Neural cell (in vitro differentiated cells): Measurements from ENCODE around the gene NPEPPS.

Experiments used
- CTCF ChIP-seq: fragments of 450-650 bp; IDR thresholded peaks from 2 replicates; pipeline ENCODE4 v1.5.1; 2014; ENCODE audit warnings: antibody characterized with exemption, mild to moderate bottlenecking, moderate library complexity; ENCODE audit not compliant: poor library complexity, severe bottlenecking
- EP300 ChIP-seq: fragments of 450-650 bp; conservative IDR thresholded peaks from 2 replicates; pipeline ENCODE4 v1.6.1; 2014; ENCODE audit warnings: antibody characterized with exemption, mild to moderate bottlenecking, moderate library complexity; ENCODE audit not compliant: poor library complexity, severe bottlenecking
- MXI1 ChIP-seq: fragments of 450-650 bp; conservative IDR thresholded peaks from 2 replicates; pipeline ENCODE4 v1.6.1; 2014; ENCODE audit warnings: antibody characterized with exemption, mild to moderate bottlenecking; ENCODE audit not compliant: poor library complexity, severe bottlenecking
- POLR2AphosphoS5 ChIP-seq: IDR thresholded peaks from 2 replicates; pipeline ENCODE4 v1.6.1; 2012
- TF ChIP-seq, protein P1 (sequence below): IDR thresholded peaks from 2 replicates; pipeline ENCODE4 v1.6.1; 2012; ENCODE audit warnings: borderline replicate concordance

GRCh38 chr17:47651704-47652103, 120.8 kb downstream of the NPEPPS start:
- TF ChIP-seq CTCF (no peak), MXI1 (no peak), POLR2AphosphoS5 (no peak), EP300 (no peak)
- TF ChIP-seq, protein P1, sequence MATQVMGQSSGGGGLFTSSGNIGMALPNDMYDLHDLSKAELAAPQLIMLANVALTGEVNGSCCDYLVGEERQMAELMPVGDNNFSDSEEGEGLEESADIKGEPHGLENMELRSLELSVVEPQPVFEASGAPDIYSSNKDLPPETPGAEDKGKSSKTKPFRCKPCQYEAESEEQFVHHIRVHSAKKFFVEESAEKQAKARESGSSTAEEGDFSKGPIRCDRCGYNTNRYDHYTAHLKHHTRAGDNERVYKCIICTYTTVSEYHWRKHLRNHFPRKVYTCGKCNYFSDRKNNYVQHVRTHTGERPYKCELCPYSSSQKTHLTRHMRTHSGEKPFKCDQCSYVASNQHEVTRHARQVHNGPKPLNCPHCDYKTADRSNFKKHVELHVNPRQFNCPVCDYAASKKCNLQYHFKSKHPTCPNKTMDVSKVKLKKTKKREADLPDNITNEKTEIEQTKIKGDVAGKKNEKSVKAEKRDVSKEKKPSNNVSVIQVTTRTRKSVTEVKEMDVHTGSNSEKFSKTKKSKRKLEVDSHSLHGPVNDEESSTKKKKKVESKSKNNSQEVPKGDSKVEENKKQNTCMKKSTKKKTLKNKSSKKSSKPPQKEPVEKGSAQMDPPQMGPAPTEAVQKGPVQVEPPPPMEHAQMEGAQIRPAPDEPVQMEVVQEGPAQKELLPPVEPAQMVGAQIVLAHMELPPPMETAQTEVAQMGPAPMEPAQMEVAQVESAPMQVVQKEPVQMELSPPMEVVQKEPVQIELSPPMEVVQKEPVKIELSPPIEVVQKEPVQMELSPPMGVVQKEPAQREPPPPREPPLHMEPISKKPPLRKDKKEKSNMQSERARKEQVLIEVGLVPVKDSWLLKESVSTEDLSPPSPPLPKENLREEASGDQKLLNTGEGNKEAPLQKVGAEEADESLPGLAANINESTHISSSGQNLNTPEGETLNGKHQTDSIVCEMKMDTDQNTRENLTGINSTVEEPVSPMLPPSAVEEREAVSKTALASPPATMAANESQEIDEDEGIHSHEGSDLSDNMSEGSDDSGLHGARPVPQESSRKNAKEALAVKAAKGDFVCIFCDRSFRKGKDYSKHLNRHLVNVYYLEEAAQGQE, result no peak
